ENCODE measurements around the gene NOL6.
"Not testable (repeated sequence)": the region's sequence is repeated elsewhere in the genome, so short reads cannot be mapped to it uniquely, and the experiment has no call there.

Gene NOL6, protein sequence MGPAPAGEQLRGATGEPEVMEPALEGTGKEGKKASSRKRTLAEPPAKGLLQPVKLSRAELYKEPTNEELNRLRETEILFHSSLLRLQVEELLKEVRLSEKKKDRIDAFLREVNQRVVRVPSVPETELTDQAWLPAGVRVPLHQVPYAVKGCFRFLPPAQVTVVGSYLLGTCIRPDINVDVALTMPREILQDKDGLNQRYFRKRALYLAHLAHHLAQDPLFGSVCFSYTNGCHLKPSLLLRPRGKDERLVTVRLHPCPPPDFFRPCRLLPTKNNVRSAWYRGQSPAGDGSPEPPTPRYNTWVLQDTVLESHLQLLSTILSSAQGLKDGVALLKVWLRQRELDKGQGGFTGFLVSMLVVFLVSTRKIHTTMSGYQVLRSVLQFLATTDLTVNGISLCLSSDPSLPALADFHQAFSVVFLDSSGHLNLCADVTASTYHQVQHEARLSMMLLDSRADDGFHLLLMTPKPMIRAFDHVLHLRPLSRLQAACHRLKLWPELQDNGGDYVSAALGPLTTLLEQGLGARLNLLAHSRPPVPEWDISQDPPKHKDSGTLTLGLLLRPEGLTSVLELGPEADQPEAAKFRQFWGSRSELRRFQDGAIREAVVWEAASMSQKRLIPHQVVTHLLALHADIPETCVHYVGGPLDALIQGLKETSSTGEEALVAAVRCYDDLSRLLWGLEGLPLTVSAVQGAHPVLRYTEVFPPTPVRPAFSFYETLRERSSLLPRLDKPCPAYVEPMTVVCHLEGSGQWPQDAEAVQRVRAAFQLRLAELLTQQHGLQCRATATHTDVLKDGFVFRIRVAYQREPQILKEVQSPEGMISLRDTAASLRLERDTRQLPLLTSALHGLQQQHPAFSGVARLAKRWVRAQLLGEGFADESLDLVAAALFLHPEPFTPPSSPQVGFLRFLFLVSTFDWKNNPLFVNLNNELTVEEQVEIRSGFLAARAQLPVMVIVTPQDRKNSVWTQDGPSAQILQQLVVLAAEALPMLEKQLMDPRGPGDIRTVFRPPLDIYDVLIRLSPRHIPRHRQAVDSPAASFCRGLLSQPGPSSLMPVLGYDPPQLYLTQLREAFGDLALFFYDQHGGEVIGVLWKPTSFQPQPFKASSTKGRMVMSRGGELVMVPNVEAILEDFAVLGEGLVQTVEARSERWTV

GRCh38 chr9:33473643-33474352, at the start of gene NOL6:
Gene NOL6, minus strand, starts transcription at chr9:33473924. Its CDS starts 82 bp downstream, at chr9:33473842.
- DNase-seq = peak; percentile 52

GRCh38 chr9:33521861-33522260, 48.1 kb upstream of the NOL6 start:
- not testable (repeated sequence) for DNase-seq

DNA sequence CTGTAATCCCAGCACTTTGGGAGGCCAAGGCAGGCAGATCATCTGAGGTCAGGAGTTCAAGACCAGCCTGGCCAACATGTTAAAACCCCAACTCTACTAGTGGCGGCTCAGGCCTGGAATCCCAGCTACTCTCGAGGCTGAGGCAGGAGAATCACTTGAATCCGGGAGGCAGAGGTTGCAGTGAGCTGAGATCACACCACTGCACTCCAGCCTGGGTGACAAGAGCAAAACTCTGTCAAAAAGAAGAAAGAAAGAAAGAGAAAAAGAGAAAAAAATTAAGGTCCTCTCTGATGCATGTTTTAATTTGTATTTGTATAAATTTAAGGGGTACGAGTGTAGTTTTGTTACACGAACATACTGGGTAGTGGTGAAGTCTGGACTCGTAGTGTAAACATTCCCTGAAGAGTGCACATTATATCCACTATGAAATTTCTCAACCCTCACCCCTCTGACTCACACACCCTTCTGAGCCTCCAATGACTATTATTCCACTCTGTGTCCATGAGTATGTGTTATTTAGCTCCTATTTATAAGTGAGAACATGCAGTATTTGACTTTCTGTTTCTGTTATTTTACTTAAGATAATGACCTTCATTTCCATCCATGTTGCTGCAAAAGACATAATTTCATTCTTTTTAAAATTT, 44.3 kb upstream of the NOL6 start:
- DNase-seq = not testable (repeated sequence)

DNA sequence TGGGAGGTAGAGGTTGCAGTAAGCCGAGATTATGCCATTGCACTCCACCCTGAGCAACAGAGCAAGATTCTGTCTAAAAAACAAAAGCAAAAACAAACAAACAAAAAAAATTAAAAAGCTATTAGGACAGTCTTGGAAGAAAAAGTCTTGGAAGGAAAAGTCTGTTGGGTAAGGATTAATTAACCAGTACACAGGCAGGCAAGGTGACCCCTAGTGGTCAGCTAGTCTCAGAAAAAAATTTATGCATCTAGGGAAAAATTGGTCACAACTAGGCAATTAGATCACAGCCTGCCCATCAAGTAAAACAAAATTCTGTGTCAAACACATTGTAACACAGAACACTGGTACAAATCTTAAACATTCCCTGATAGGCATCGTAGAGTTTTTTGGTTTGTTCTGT, 43.6 kb upstream of the NOL6 start:
- DNase-seq = no peak

DNA sequence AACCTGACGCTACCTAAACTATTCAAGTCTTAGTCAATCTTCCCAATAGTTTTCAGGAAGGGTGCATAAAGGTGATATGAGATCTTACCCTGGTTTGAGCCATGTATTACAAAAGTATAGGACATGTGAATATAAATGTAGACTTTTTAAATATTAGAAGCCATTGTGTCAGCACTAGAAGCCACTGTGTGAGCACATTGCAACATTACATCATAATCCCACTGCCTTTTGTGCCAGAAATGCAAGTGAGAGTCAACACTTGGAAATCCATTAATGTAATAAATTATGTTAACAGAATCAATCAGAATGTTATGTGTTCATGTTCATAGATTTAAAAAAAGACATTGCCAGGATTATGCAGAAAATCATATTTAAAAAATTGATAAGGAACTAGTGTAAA, 42.7 kb upstream of the NOL6 start:
- DNase-seq = not testable (repeated sequence)

DNA sequence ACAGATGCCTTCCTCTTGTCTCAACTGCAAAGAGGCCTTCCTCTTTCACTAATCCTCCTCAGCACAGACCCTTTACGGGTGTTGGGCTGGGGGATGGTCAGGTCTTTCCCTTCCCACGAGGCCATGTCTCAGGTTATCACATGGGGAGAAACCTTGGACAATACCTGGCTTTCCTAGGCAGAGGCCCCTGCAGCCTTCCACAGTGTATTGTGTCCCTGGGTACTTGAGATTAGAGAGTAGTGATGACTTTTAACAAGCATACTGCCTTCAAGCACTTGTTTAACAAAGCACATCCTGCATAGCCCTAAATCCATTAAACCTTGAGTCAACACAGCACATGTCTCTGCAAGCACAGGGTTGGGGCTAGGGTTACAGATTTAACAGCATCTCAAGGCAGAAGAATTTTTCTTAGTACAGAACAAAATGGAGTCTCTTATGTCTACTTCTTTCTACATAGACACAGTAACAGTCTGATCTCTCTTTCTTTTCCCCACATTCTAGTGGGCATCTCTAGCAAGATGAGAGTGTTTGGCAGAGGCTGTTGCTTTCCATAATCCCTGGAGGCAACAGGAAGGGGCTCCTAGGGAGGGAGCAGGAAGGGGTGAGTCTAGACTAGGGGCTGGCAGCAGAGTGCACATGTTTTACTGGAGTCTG, 41.7 kb upstream of the NOL6 start:
- DNase-seq = not testable (repeated sequence)

GRCh38 chr9:33512535-33512934, 38.8 kb upstream of the NOL6 start:
- not testable (repeated sequence) for DNase-seq

DNA sequence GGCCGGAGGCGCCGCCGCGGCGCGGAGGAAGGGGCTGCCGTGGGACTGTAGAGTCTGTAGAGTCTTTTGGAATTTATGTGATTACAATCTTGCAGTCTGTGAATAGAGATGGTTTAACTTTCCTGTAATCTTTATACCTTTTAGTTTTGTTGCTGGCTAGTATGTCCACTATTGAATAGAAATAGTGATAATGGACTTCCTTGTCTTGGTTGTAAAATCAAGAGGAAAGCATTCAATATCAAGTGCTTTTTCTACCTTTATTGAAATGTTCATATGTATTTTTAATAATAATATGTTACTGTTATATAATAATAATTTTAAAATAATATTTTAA, 37.4 kb upstream of the NOL6 start:
- not testable (repeated sequence) for DNase-seq

DNA sequence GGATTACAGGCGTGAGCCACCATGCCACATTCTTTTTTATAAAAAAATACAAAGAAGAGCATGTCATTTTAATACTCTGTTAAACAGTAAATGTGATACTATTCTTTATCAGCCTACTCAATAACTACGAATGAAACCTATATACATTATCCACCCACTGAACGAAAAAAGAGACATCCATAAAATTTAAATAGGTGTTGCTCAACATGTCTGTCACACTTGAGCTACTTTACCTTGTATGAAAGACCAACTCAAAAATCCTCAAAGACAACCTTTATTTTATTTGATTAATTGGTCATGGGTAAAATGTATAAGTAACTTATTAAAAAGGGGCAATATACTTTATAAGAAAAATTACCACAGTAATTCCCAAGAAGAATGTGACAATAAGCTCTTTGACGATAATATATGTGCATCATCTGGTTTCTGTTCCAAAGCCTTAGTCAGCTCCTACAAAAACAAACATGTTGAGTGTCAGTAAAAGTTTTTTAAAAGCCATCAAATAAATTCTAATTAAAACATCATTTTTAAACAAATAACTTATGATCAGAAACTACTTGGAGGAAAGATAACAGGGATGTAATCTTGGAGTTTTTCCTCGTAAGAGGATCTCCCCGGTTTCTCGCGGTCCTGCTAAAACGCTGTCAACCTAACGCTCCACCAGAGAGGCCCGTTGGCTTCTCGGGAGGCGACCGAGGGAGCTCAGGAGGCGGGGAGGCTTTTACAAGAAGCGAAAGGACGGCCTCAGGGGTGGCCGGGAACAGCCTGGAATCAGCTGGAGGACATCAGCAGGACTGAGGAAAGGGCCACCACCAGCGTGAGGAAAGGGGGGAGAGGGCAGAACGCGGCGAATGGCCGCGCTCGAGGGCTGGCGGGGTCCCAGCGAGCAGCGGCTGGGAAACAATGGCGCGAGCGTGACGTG, 36.8 kb upstream of the NOL6 start:
- DNase-seq = no peak

- no peak for DNase-seq
Observed at GRCh38 chr9:33506626-33507370, 33.1 kb upstream of the NOL6 start.

- no peak for DNase-seq
Observed at GRCh38 chr9:33498387-33498786, 24.7 kb upstream of the NOL6 start.

GRCh38 chr9:33493819-33494218, 20.1 kb upstream of the NOL6 start:
- DNase-seq = not testable (repeated sequence)

DNA sequence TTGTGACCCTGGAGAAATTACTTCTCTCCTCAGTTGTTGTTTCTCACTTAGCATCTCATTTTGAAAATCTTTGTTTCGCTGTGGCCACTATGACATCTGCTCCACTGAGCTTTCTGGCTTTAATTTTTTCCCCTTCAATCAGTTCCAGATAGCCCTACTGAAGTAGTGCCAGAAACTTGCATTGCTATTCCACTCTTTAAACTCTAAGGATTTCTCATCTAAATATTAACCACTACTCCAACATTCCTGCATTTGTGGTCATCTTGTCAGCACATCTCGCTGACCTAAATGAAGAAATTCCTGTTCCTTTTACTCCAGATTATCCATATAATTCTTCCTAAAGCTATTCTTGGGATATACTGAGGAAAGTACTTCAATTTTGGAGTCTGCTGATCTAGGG, 15.3 kb upstream of the NOL6 start:
- DNase-seq = no peak

GRCh38 chr9:33485312-33485711, 11.6 kb upstream of the NOL6 start:
- DNase-seq = not testable (repeated sequence)

DNA sequence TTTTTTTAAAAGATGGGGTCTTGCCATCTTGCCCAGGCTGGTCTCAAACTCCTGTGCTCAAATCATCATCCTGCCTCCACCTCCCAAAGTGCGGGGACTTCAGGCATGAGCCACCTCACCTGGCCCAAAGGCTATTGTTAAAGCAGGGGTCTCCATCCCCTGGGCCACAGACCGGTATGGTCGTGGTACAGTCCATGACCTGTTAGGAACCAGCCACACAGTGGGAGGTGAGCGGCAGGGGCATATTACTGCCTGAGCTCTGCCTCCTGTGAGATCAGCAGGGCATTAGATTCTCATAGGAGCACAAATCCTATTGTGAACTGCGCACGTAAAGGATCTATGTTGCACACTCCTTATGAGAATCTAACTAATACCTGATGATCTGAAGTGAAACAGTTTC, 7.3 kb upstream of the NOL6 start:
- DNase-seq = no peak

DNA sequence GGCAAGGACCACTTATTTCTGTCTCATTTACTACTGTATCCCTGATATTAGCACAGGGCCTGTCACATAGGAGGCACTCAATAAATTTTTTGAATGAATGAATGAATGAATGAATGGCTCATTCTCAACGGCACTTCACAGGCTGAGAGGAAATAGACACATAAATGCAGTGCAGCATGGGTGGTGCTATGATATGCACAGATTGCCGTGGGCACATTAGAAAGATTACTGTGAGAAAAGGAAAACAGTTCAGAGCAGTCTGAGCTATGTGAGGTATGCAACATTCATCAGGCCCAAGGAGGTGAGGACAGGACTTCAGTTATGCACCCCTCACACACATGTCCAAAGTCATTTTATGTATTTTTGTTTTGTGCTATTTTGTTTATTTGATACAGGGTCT, 6.4 kb upstream of the NOL6 start:
- no peak for DNase-seq

DNA sequence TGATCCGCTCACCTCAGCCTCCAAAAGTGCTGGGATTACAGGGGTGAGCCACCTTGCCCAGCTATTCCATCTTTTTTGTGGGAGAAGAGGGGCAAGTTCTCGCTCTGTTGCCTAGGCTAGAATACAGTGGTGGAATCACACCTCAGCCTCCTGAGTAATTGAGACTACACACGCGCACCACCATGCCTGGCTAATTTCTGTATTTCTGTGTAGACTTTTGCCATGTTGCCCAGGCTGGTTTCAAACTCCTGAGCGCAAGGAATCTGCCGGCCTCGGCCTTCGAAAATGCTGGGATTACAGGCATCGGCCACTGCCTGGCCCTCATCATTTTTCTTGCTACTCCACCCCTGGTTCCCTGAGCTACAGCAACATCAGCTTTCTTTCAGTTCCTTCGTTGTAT, 2.8 kb upstream of the NOL6 start:
- no peak for DNase-seq

DNA sequence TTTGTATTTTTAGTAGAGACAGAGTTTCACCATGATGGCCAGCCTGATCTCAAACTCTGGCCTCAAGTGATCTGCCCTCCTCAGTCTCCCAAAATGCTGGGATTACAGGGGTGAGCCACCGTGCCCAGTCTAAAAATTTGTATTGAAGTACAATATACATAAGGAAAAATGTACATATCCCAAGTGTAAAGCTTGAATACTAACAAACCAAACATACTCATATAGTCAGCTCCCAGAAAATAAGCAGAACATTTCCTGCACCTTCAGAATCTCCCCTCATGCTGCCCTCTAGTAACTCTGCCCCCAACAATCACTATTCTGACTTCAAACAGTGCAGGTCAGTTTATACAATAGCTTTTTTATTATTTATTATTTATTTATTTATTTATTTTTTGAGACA, 1.6 kb upstream of the NOL6 start:
- DNase-seq = no peak

DNA sequence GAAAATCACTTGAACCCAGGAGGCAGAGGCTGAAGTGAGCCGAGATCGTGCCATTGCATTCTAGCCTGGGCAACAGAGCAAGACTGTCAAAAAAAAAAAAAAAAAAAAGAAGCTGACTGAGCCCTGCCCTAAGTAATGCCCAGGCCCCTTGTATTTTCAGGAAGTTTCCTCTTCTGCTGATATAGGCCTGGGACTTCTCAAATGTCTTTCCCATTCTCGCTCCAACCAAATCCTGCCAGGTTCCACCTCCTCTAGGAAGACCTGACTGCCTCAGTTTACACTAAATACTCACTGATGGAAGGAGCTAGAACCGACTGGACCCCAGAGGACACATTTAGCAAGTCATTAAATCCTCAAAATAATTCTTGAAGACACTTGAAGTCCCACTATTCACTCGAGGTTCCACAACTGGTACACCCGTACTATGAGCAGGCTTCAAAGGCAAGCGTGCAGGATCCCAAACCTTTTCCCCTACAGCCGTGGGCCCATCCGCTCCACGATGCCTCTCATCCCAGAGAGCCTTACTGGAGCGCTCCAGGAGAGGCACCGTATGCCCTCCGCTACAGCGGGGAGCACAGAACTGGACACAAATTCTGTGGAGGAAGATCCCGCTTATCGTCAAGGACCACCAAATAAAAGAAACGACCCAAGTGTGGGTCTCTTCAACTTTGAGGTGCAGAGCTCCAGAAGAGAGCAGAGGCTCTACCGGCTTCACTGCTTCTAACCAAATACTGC, 676 bp downstream of the NOL6 start:
- DNase-seq = no peak

Measured in cortex of kidney (tissue), 1 donor.